Stimulated activated CD8-positive, alpha-beta memory T cell treated with anti-CD3 and anti-CD28 coated beads, Interleukin-4, amount 100 ng/mL, for 1 hour (primary cell): ENCODE measurements around the gene PWWP2B.

Experiments
- DNase-seq, 2 donors: peaks; one replicate each; pipeline ENCODE4 v3.0.0-alpha.2; 2020; ENCODE audit warnings: low read depth in 2 of 2, low spot score in 1 of 2

Gene PWWP2B

DNA sequence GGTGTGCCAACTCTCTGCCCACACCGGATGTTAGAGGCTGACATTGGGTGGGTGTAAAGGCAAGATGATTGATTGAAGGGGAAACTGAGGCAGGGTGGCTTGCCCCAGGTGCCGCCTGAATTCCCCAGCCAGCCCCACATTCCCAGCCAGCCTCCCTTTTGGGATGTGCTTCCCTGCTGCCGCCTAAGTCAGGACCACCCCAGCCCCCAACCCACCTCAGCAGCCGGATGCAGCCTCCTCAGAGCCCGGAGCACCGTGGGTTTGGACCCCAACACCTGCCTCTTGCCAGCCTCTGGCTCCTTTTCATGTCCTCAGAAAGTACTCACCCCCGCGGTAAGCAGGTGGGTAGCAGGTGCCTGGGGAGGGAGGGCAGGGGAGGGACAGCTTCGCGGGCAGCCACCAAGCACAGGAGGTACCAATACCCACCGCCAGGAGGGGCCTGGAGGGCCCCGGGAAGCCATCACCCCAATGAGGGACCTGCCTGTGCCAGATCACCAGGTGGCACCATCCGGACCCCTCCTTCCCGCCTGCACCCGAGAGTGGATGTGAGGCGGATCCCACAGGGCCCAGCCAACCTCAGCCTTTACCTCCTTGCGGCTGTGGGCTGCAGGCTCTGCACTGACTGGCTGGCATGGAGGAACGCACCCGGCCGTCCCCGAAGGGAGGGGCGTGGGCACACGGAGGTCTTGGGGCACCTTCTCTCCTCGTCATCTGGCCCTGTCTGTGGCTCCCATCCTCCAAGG is 60.5 kb downstream of the PWWP2B start:
- no peak for DNase-seq

DNA sequence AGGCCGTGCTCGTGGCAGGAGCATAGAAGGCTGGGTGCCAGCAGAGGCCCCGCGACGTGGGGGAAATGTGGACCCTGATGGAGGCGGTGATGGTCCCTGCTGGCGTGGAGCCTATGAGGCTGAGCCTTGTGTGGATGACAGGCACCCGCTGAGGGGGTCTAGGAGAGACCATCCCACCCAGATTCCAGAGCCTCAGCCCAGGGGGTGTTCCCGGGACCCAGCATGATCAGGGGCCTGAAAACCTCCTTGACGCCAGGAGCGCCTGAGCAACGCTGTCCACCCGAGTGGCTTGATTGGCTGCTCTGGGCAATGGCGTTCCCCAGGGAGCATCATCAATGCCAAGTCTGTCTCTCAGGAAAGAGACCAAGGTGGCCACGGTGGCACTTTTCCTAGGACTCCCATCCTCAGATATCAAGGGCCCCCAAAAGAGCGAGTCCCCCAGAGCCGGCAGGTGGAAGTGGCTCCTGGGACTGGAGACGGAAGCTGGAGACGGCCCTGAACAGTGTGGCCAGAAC is 61.1 kb downstream of the PWWP2B start:
- no peak for DNase-seq

DNA sequence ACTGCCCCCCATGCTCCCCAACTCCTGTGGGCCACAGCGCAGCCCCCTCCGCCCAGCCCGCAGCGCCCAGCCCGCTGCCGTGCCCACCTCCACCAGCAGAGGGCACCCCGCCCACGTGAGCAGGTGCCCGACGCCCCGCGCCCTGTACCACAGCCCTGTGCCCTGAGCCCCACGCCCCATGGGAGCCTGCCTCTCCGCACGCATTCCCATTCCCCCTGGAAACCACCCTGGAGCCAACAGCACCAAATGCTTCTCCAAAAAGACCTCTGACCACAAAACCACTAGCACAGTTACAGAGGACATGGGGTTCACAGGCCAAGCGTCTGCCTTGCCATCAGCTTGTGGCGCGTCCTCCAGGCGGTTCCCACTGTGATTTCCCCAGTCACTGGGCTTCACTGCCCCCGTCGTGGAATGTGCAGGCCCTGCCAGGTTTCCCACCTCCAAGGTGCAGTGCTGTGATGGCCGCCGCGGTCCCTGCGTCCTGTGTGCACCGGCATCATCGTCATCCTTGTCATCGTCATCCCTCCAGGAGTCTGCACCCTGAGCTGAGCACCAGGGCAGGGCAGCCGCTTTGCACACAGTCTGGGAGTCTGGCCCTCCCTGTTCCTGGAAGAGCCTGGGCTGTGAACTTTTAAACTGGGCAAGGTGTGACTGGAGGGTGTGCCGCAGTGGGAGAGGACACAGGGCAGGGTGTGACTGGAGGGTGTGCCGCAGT is 61.7 kb downstream of the PWWP2B start:
- DNase-seq, result peak in 1 of 2 donors; percentile 41

DNA sequence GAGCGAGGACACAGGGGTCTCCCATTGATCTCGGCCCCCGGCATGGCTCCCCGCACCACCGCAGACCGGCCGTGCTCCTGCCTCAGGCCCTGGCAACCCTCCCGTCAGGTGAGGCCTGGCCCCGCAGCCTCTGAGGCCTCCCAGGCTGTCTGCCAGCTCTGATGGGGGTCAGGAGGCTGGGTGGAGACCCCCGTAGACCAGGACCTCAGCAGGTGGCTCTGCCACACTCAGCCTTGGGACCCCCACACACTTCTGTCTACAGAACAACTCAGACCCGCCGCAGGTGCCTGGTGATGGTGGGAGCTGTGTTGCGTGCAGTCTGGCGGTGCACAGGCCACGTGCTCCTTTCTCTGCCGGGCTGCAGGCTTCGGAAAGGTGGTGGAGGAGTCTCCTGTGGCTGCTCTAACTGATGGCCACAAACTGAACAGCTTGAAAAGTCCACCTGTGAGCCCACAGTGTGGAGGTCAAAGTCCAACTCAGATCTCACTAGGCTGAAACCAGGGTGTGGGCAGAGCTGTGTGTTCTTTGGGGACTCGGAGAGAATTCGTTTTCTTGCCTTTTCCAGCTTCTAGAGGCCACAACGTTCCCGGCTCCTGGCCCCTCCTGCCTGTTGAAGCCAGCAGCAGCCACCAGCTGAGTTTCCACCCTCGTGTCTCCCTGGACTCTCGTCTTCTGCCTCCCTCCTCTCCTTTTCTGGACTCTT is 62.5 kb downstream of the PWWP2B start:
- no peak for DNase-seq

DNA sequence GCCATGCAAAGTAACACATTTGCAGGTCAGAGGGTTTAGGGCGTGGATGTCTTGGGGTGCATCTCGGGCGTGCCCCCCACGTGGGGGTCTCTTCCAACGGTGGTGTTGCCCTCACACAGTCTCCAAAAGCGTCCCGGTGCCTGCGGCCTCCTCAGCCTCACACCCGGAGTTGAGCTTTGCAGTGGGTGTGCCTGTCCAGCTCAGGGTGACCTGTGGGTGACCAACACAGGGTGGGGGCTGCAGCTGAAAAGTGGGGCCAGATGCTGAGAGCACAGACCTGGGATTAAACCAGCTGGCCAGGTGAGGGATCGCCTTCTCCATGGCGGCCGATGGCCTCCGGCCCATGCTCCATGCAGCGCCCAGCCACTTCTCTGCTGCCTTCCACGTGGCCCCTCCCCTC is 63.1 kb downstream of the PWWP2B start:
- no peak for DNase-seq

DNA sequence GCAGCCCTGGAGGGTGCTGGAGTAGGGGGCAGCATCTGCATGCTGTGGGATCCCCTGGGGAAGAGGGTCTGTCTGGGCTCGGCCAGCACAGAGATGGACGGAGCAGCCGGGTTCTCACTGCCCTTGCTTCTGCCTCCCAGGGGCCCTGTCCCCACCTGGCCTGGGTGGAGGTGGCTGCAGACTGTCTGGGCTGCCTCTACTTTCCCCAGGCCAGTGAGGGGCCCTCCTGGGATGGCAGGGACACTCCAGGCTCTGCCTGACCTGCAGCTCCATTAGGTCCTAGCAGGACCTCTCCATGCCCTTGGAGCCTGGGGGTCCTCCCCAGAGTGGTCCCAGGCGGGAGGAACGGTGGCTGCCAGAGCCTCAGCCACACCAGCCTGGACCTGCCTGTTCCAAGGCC is 63.7 kb downstream of the PWWP2B start:
- DNase-seq, result no peak

DNA sequence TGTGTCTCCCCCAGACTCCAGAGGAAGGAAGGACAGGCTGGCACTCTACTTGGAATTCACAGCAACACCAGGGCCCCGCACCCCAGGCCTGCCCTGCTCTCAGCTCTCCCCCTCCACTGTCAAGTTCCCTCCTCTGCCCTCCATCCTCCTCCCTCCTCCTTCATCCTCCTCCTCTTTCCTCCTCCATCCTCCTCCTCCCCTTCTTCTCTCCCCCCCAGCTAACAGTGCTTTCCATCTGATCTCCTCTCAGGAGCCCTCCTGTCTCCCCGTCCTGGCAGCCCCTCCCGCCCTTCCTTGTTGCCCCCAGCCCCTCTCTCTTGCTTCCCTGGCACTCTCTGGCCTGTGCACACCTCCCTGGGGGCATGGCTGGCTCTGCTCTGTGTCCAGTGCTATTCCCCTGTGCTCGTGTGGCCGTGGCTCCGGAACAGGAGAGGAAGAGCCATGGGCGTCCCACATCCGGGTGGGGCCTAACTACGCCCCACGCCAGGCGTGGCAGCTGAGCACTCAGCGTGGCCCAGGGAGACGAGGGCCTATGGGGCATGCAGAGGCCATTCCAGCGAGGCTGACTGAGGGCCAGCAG is 64.2 kb downstream of the PWWP2B start:
- no peak for DNase-seq

DNA sequence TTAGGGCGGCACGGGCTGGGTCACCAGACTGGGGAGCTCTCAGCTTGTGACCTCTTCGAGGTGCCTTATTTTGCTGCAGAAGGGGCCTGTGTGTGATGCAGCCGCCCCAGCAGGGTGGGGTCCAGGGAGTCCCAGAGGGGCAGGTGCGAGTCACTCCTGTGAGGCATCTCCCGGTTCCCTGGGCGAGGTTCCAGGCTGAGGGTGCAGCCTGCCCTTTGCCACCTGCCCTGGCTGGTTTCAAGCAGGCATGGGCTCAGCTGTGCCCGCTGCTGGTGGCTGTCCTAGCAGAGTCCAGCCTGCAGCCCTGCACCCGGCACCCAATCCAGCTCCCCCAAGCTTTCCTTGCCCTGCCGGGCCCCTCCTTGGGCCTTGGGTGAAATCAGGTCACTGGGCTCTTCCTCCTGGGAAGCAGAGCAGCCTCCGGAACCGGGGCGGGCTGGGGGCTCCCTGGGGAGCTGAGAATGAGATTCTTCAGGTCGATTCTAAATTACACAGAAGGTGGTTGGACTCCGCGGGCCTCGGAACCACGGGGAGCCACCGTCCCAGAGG is 64.8 kb downstream of the PWWP2B start:
- no peak for DNase-seq

DNA sequence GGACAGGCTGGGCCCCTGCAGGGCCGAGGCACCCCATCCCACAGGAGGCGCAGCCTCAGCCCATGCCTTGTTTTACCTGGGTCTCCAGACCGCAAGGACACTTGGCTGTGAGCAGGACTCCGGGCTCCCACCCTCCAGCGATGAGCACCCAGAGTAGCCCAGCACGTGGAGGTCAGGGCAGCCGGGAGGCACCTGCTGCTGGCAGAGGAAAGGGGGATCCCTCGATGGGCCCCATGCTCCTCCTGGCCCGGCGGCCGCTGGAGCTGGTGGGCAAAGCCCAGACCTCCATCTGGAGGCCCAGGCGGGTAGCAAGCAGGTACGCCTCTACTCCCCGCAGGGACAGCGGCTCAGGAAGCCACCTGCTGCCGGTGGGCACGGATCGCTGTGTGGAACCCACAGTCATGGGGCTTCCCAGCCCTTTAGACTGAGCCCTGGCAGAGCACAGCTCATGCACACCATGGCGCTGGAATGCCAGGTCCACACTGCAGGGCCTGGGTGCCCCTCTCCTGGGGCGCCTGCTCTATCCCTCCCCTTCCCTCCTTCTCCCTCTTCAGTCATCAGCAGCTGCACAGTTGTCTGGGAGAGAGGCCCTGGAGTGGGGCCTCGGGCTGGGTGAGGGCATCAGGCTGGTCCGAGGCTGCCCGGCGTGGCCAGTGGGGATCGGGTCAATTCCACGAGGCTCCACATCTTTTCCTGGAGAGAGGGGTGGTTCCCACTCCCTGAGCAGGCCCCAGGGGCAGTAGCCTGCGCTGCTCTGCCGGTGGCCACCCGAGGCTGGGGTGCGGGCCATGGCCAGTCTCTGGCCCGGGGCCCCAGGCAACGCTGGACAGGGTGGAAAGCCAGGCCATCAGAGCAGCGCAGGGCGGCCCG is 65.7 kb downstream of the PWWP2B start:
- no peak for DNase-seq

DNA sequence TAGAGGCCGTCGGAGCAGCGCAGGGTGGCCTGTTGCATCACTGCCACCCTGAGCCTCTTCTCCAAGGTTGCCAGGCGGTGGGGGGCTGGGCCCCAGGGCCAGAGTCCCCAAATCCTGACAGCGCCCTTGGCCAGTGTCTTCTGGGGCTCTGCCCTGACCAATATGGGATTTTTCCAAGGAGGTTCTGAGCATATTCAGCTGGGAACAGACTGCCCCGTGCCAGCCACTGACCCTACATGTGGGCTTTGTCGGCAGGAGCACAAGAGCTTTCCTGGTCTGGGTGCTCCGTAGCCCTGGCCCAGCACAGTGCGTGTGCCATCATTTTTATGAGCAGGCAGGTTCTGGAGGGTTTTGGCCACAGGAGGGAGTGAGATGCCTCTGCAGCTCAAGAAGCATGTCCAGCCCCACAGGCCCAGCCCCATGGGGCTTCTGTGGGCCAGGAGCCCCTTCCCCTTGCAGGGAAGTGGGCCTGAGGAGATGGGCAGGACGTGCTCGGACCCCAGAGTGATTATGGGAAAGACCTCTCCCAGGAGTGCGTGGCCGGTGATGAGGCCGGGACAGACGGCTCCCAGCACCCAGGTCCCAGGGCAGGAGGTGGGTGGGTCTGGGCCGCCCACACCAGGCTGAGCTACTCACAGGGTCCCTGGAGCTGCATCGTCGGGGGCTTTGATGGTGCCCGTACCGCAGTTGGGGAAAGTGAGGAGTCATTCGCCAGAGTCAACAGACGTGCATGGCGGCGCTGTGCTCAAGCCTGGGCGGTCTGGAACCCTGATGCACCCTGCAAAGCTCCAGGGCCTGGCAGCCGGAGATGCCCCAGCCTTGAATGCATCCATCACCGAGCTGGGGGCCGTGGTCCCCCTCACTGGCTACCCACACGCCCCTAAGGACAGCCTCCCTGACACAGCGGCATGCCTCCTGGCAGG is 66.6 kb downstream of the PWWP2B start:
- no peak for DNase-seq

DNA sequence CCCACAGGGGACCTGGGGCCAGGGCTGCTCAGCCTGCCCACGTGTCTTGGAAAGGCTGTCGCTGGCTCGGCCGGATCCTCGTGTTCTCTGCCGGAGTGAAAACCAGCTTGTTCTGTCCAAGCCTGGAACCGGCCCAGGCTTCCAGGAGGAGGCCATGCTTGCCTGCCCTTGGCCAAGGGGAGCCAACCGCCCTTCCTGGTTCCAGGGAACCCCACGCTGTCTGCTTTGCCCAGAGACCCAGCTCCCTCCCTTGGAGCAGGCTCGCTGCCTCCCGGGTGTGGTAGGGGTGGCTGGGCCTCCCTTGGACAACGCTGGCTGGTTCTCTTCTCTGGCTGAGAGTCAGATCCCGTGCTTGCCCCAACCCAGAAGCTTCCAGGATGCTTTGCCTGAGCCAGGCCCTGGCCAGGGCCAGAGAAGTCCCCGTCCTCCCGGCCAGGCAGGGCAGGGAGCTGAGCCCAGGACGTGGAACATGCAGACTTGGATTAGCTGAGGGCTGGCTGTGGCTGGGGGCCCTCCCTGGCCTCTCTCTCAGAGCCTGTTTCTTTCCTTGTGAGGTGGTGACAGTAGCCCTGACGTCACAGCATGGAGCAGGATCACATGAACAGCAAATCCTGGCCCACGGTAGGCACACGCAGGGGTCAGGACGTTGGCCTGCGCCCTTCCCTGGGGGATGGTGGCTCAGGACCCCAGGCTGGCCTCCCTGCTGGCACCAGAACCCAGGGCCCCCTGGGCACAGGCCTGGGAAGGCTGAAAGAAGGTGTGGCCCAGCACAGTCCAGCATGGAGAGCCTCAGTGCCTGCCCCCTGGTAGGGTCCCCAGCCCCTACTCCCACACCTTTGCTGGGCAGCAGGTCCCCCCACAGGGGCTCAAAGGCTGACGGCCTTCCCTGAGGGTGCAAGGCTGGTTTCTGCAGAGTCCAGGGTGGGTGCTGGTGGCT is 67.5 kb downstream of the PWWP2B start:
- DNase-seq, result no peak

DNA sequence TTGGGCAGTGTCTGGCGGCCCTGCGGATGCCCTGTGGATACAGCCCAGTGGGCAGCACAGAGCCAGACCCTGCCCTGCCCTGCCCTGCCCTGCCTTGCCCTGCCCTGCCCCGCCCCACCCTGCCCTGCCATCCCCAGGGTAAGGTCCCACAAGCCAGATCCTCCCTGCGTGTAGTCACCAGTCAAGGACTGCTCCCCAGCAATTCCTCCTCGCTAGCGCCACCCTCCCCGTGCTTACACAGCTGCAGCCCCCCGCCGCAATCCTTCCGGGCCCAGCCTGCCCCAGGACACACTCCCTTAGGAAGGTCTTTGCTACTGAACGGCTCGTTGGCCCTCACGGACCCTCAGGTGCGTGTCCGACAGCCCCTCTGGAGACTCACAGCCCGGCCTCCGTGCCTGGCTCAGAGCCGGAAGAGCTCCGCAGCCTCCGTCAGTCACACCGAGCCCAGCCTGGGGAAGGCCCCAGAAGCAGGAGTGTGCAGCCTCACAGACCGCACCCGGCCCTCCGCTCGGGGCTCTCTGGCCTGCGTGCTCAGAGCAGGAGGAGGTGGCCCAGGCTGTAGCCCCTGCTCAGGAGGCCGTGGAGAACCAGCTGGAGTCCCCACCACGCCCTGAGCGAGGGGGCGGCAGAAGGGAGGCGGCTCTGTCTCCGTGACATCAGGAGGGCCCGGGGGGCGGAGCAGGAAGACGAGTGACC is 68.3 kb downstream of the PWWP2B start:
- no peak for DNase-seq

DNA sequence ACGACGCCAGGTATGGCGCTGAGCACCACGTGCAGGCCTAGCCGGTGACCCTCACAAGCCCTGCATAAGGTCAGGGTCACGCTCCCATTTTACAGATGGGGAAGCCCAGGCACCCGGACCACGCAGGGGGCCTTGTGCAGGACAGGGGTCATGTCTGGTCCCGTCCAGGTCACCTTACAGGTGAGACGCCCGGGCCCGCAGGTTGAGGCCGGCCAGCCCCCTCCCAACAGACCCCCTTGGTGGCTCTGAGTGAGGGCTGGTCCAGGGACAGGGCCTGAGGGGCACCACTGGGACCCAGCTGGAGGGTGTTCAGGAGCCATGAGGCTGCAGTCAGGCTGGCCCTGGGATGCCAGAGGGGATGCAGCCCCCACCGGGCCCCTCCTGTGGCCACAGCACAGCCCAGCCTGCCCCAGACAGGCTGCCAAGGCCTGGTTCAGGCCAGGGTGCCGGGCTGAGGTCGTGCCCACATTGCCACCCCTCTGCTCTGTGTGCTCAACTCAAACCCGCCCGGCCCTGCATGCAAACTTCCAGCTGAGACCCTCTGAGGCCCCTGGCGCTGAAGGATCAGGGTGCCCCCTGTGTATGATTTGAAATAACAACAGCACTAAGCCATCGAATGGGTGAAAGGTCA is 69.0 kb downstream of the PWWP2B start:
- DNase-seq, result no peak

DNA sequence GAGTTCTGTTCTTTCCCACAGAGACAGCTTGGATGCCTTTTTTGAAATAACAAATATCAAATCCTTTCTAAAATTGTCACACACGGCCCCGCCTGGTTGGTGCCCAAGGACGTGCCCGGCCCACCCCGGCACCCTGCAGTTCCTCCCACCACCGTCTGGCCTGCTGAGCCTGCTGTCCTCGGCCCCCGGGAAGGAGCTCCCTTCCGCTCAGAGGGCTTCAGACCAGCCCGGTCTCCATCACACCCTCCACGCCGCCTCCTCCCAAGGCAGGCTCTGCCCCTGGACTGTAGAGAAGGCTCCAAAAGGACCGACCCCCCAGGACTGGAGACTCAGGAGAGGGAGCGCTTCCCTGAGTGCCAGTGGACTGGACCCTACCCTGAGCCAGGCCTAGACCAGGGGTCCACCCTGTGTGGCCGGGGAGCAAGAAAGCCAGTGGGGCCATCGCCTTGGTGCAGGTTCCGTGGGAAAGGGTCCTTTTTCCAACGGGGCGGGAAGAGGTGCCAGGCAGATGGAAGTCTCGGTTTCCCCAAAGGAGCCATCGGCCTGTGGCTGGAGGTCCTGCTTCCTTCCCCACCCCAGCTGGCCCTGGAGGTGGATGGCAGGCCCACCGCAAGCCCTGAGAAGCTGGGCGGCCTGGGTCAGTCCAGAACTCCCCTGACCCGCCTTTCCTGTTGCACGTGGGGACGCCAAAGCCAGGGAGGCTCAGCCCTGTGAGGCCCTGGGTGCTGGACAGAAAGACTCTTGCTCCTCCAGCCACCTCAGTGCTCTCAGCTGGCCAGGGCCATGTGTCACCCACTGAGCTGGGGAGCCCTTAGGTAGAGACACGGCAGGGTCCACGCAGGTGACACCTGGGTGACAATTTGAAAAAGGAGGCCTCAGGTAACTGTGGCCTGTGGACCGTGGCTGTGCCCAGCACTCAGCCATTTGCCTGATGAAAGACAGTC is 69.8 kb downstream of the PWWP2B start:
- DNase-seq, result no peak
